GM18858 (cell line): ENCODE measurements around the gene OR2L5.

ENCODE experiments used
- ATAC-seq: cut with Tn5 transposase; IDR thresholded peaks from one replicate; pipeline ENCODE4 v1.9.1; 2021; ENCODE audit not compliant: unreplicated experiment

Gene OR2L5

GRCh38 chr1:248013229-248013710, at the start of gene OR2L5:
OR2L5 (plus strand) TSS chr1:248013660; CDS start chr1:248021948, 8,288 bp downstream.
- ATAC-seq: no peak

GRCh38 chr1:247964933-247965332, 48.5 kb upstream of the OR2L5 start, which contains the start of gene OR2AK2:
OR2AK2 (plus strand) TSS chr1:247965233; CDS start chr1:247965377, 144 bp downstream.
- no peak for ATAC-seq

- ATAC-seq: peak; percentile 83
Observed at GRCh38 chr1:247966532-247967204, 46.8 kb upstream of the OR2L5 start.

GRCh38 chr1:247992986-247993385, 20.5 kb upstream of the OR2L5 start:
- ATAC-seq: no peak

GRCh38 chr1:247998811-247999210, 14.6 kb upstream of the OR2L5 start:
- ATAC-seq: no peak

GRCh38 chr1:248000169-248000568, 13.3 kb upstream of the OR2L5 start:
- ATAC-seq: no peak

- ATAC-seq: no peak
Observed at GRCh38 chr1:248007778-248008177, 5.7 kb upstream of the OR2L5 start.

- ATAC-seq: no peak
Observed at GRCh38 chr1:248009681-248010080, 3.8 kb upstream of the OR2L5 start.

- no peak for ATAC-seq
Observed at GRCh38 chr1:248015803-248016202, 2.3 kb downstream of the OR2L5 start.

- ATAC-seq: no peak
Observed at GRCh38 chr1:248029770-248030169, 16.3 kb downstream of the OR2L5 start, which contains the start of gene OR2L2. OR2L2 (plus strand) TSS chr1:248030070; CDS start chr1:248038268, 8,198 bp downstream.

GRCh38 chr1:248045209-248045608, 31.7 kb downstream of the OR2L5 start:
- ATAC-seq: no peak

- ATAC-seq: no peak
Observed at GRCh38 chr1:248046536-248046935, 33.1 kb downstream of the OR2L5 start, which contains the start of gene OR2L3. OR2L3 (plus strand) TSS chr1:248046836; CDS start chr1:248060682, 13,846 bp downstream.

- ATAC-seq: no peak
Observed at GRCh38 chr1:248047008-248047407, 33.5 kb downstream of the OR2L5 start.

- no peak for ATAC-seq
Observed at GRCh38 chr1:248054671-248055070, 41.2 kb downstream of the OR2L5 start.

GRCh38 chr1:248055261-248055660, 41.8 kb downstream of the OR2L5 start:
- no peak for ATAC-seq

- no peak for ATAC-seq
Observed at GRCh38 chr1:248065071-248065470, 51.6 kb downstream of the OR2L5 start.

GRCh38 chr1:248065604-248066003, 52.1 kb downstream of the OR2L5 start:
- no peak for ATAC-seq
